ENCODE data around the gene PTPRT. TPM values are rescaled to one million over a fixed set of nuclear protein-coding genes. Genes with fewer than 3 reads are reported as not detected.

PTPRT gene
- total and polyA plus RNA-seq, 10 of the 15 experiments (the other 5 are each of a cell fraction or from before 2014, with no cell fraction given), result not detected

- H3K27ac ChIP-seq (ENCODE audit: control insufficient read depth, insufficient read depth), result no peak overlapping the region
- no peaks in the 10 kb centered on the region for H3K36me3 ChIP-seq (ENCODE audit: control insufficient read depth in 2 of 2, insufficient read depth in 2 of 2, low read length in 1 of 2)
- SMC1A ChIA-PET (ENCODE audit: uncharacterized antibody, unreplicated experiment), result no interaction called here
- H3K4me3 ChIP-seq, result no peak overlapping the region
- in situ Hi-C loops (cut with MboI) (no loop called here), intact Hi-C loops (cut with micrococcal nuclease; ENCODE audit: unreplicated experiment) (no loop called here)
- no peak overlapping the region for H2AFZ ChIP-seq (ENCODE audit: control insufficient read depth, low read depth, low read length)
- no peaks in the 10 kb centered on the region for H3K79me2 ChIP-seq (ENCODE audit: control insufficient read depth, insufficient read depth, low read length)
- no TSS peak for BruUV-seq (replicated peaks)
- CTCF ChIA-PET, result no interaction called here
- ATAC-seq (no peak), DNase-seq (ENCODE audit: low read depth, low spot score) (no peak), FAIRE-seq (no peak)
- WGBS (ENCODE audit: insufficient coverage, insufficient replicate concordance, low lambda C conversion rate, missing lambda C conversion rate), result 40% methylated on average over 4 of the region's 4 CpGs
- TF ChIP-seq SREBF1 (IDR thresholded peaks at IDR 0.05; ENCODE audit: low read length), result no peak
- no peak for TF ChIP-seq SMARCA5 (IDR thresholded peaks at IDR 0.05)
- TF ChIP-seq, protein P1, sequence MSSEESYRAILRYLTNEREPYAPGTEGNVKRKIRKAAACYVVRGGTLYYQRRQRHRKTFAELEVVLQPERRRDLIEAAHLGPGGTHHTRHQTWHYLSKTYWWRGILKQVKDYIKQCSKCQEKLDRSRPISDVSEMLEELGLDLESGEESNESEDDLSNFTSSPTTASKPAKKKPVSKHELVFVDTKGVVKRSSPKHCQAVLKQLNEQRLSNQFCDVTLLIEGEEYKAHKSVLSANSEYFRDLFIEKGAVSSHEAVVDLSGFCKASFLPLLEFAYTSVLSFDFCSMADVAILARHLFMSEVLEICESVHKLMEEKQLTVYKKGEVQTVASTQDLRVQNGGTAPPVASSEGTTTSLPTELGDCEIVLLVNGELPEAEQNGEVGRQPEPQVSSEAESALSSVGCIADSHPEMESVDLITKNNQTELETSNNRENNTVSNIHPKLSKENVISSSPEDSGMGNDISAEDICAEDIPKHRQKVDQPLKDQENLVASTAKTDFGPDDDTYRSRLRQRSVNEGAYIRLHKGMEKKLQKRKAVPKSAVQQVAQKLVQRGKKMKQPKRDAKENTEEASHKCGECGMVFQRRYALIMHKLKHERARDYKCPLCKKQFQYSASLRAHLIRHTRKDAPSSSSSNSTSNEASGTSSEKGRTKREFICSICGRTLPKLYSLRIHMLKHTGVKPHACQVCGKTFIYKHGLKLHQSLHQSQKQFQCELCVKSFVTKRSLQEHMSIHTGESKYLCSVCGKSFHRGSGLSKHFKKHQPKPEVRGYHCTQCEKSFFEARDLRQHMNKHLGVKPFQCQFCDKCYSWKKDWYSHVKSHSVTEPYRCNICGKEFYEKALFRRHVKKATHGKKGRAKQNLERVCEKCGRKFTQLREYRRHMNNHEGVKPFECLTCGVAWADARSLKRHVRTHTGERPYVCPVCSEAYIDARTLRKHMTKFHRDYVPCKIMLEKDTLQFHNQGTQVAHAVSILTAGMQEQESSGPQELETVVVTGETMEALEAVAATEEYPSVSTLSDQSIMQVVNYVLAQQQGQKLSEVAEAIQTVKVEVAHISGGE (CRISPR knock-in tag; IDR thresholded peaks at IDR 0.05), result no peak
- no peak for TF ChIP-seq NR2F1 (conservative IDR thresholded peaks at IDR 0.05)
- TF ChIP-seq NFYB (IDR thresholded peaks at IDR 0.05; ENCODE audit: insufficient read depth, low read depth, low read length), result no peak
- no peak for TF ChIP-seq CHD1 (IDR thresholded peaks at IDR 0.05; ENCODE audit: low read depth, low read length)
- TF ChIP-seq, protein P2, sequence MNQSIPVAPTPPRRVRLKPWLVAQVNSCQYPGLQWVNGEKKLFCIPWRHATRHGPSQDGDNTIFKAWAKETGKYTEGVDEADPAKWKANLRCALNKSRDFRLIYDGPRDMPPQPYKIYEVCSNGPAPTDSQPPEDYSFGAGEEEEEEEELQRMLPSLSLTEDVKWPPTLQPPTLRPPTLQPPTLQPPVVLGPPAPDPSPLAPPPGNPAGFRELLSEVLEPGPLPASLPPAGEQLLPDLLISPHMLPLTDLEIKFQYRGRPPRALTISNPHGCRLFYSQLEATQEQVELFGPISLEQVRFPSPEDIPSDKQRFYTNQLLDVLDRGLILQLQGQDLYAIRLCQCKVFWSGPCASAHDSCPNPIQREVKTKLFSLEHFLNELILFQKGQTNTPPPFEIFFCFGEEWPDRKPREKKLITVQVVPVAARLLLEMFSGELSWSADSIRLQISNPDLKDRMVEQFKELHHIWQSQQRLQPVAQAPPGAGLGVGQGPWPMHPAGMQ (IDR thresholded peaks at IDR 0.05; ENCODE audit: borderline replicate concordance), result no peak
- RAD21 ChIA-PET (ENCODE audit: unreplicated experiment), result no interaction called here
- H4K20me1 ChIP-seq (ENCODE audit: control insufficient read depth, insufficient read depth), result no peaks in the 10 kb centered on the region
- POLR2A ChIA-PET, result no interaction called here
- H3K4me1 ChIP-seq (ENCODE audit: control insufficient read depth, insufficient read depth, low read length), result no peaks in the 10 kb centered on the region
- no peaks in the 10 kb centered on the region for H3K9me3 ChIP-seq (replicated peaks; ENCODE audit: control insufficient read depth, insufficient read depth, low read length)
- no peak overlapping the region for H3K9ac ChIP-seq (ENCODE audit: control insufficient read depth, insufficient read depth, low read length)
- H3K4me2 ChIP-seq (ENCODE audit: control insufficient read depth, insufficient read depth), result no peak overlapping the region
- H3K27me3 ChIP-seq (replicated peaks in 1 of 2; ENCODE audit: control insufficient read depth in 2 of 2, insufficient read depth in 2 of 2, low read length in 1 of 2), result no peaks in the 10 kb centered on the region
Measured at GRCh38 chr20:42183147-42183546, 1006.6 kb downstream of the PTPRT start.
